OCI-LY3 (cell line): ENCODE measurements around the gene ANAPC4.

Experiments used
- EZH2phosphoT487 ChIP-seq: fragments of 200-600 bp; shearing (Covaris generic); IDR thresholded peaks from 2 replicates; pipeline ENCODE4 v1.6.1; 2018; ENCODE audit warnings: antibody characterized with exemption, mixed run types, low read depth
- TF ChIP-seq, protein P1 (sequence below): fragments of 200-600, 300-600 bp; sonication (generic); IDR thresholded peaks from 2 replicates; pipeline ENCODE4 v1.5.1; 2014; ENCODE audit warnings: antibody characterized with exemption, low read length, low read depth

DNA sequence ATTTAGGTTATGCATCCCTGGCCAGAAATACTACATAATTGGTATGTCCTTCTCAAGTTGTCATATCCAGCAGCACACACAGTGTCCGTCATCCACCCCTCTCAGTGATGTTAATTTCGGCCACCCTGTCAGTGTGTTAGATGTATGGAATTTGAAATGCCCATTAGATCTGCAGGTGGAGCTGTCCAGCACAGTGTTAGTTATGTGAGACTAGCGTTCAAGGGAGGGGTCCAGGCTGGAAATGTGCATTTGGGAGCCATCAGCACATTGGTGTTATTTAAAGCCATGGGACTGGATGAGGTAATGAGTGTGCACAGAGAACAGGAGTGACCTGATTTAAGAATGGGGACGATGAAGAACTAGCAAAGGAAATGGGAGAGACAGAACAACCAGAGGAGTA lies 22.4 kb downstream of the ANAPC4 start:
- TF ChIP-seq, protein P1, sequence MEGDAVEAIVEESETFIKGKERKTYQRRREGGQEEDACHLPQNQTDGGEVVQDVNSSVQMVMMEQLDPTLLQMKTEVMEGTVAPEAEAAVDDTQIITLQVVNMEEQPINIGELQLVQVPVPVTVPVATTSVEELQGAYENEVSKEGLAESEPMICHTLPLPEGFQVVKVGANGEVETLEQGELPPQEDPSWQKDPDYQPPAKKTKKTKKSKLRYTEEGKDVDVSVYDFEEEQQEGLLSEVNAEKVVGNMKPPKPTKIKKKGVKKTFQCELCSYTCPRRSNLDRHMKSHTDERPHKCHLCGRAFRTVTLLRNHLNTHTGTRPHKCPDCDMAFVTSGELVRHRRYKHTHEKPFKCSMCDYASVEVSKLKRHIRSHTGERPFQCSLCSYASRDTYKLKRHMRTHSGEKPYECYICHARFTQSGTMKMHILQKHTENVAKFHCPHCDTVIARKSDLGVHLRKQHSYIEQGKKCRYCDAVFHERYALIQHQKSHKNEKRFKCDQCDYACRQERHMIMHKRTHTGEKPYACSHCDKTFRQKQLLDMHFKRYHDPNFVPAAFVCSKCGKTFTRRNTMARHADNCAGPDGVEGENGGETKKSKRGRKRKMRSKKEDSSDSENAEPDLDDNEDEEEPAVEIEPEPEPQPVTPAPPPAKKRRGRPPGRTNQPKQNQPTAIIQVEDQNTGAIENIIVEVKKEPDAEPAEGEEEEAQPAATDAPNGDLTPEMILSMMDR: no peak
- TF ChIP-seq EZH2phosphoT487: no peak
